HG03575 (cell line): Measurements from ENCODE around the gene FARP1.

Source experiments
- ATAC-seq: cut with Tn5 transposase; IDR thresholded peaks from one replicate; pipeline ENCODE4 v1.9.1; 2021; ENCODE audit not compliant: unreplicated experiment, insufficient number of reproducible peaks, low FRiP score; ENCODE audit errors: extremely low read depth

FARP1 gene

GRCh38 chr13:98415326-98416070, 272.6 kb downstream of the FARP1 start:
- no peak for ATAC-seq

GRCh38 chr13:98416408-98416807, 273.5 kb downstream of the FARP1 start:
- no peak for ATAC-seq

- no peak for ATAC-seq
Measured at GRCh38 chr13:98419786-98420553, 277.1 kb downstream of the FARP1 start.

GRCh38 chr13:98420554-98421175, 277.8 kb downstream of the FARP1 start:
- ATAC-seq: no peak

- no peak for ATAC-seq
Measured at GRCh38 chr13:98422046-98422445, 279.2 kb downstream of the FARP1 start.

GRCh38 chr13:98423417-98423816, 280.5 kb downstream of the FARP1 start:
- ATAC-seq: no peak

GRCh38 chr13:98427331-98427995, 284.6 kb downstream of the FARP1 start:
- ATAC-seq: no peak

GRCh38 chr13:98428256-98428966, 285.5 kb downstream of the FARP1 start:
- no peak for ATAC-seq

- ATAC-seq: no peak
Measured at GRCh38 chr13:98429081-98429480, 286.2 kb downstream of the FARP1 start.

GRCh38 chr13:98429531-98429930, 286.6 kb downstream of the FARP1 start:
- ATAC-seq: no peak

- ATAC-seq: no peak
Measured at GRCh38 chr13:98429977-98430736, 287.3 kb downstream of the FARP1 start.

GRCh38 chr13:98432638-98433037, 289.7 kb downstream of the FARP1 start:
- no peak for ATAC-seq

GRCh38 chr13:98433654-98434053, 290.8 kb downstream of the FARP1 start:
- no peak for ATAC-seq

GRCh38 chr13:98434060-98434459, 291.2 kb downstream of the FARP1 start:
- no peak for ATAC-seq

GRCh38 chr13:98435376-98435775, 292.5 kb downstream of the FARP1 start:
- no peak for ATAC-seq

- ATAC-seq: no peak
Measured at GRCh38 chr13:98436233-98436910, 293.5 kb downstream of the FARP1 start.

- ATAC-seq: no peak
Measured at GRCh38 chr13:98438246-98439125, 295.6 kb downstream of the FARP1 start.
